Astrocyte (in vitro differentiated cells and primary cell): ENCODE measurements around the gene DIP2B. TPM values are rescaled to one million over a fixed set of nuclear protein-coding genes. Genes with fewer than 3 reads are reported as not detected.

ENCODE experiments used
- DNase-seq: peaks from one replicate; pipeline ENCODE4 v3.0.0-alpha.2; 2010; ENCODE audit warnings: low read depth
- FAIRE-seq: peaks from 2 replicates; lab custom pipeline; 2011; peaks lifted over from hg19 to GRCh38; lab: Jason Lieb, UNC
- H2AFZ ChIP-seq: 2 replicates; pipeline ENCODE4 v1.6.0; 2012; ENCODE audit warnings: low read depth, low read length, inconsistent platforms
- H3K27ac ChIP-seq: 2 replicates; pipeline ENCODE4 v1.5.1; 2011; ENCODE audit warnings: low read depth, low read length, inconsistent platforms
- H3K27me3 ChIP-seq: 2 replicates; pipeline ENCODE4 v1.6.0; 2011; ENCODE audit warnings: low read length, inconsistent platforms; ENCODE audit not compliant: insufficient read depth
- H3K36me3 ChIP-seq: 2 replicates; pipeline ENCODE4 v1.5.1; 2011; ENCODE audit warnings: low read length, inconsistent platforms; ENCODE audit not compliant: insufficient read depth
- H3K4me1 ChIP-seq: 2 replicates; pipeline ENCODE4 v1.5.1; 2011; ENCODE audit warnings: low read length, inconsistent platforms; ENCODE audit not compliant: insufficient read depth
- H3K4me2 ChIP-seq: 2 replicates; pipeline ENCODE4 v1.6.0; 2012; ENCODE audit warnings: low read length, inconsistent platforms
- H3K4me3 ChIP-seq: 2 replicates; pipeline ENCODE4 v1.5.1; 2011; ENCODE audit warnings: low read depth, mild to moderate bottlenecking, low read length, inconsistent platforms; ENCODE audit not compliant: insufficient read depth
- H3K79me2 ChIP-seq: 2 replicates; pipeline ENCODE4 v1.6.0; 2012; ENCODE audit warnings: mild to moderate bottlenecking, low read length, inconsistent platforms; ENCODE audit not compliant: insufficient read depth
- H3K9ac ChIP-seq: 2 replicates; pipeline ENCODE4 v1.6.0; 2012; ENCODE audit warnings: mild to moderate bottlenecking, low read length, inconsistent platforms
- H3K9me3 ChIP-seq: 2 replicates; pipeline ENCODE4 v1.5.1; 2012; ENCODE audit warnings: low read depth, mild to moderate bottlenecking, low read length, inconsistent platforms; ENCODE audit not compliant: insufficient read depth
- H4K20me1 ChIP-seq: 2 replicates; pipeline ENCODE4 v1.6.0; 2012; ENCODE audit warnings: low read length, inconsistent platforms; ENCODE audit not compliant: insufficient read depth
- H3K27ac Mint-ChIP-seq: one replicate; pipeline ENCODE4 v1.8.0; 2021; ENCODE audit warnings: mild to moderate bottlenecking, mixed read lengths; ENCODE audit not compliant: unreplicated experiment
- H3K27me3 Mint-ChIP-seq: one replicate; pipeline ENCODE4 v1.8.0; 2021; ENCODE audit warnings: low read depth, mixed read lengths; ENCODE audit not compliant: unreplicated experiment
- H3K36me3 Mint-ChIP-seq: one replicate; pipeline ENCODE4 v1.8.0; 2021; ENCODE audit warnings: low read depth, mixed read lengths; ENCODE audit not compliant: unreplicated experiment
- H3K4me1 Mint-ChIP-seq: one replicate; pipeline ENCODE4 v1.8.0; 2021; ENCODE audit warnings: low read depth, mixed read lengths; ENCODE audit not compliant: unreplicated experiment
- H3K4me3 Mint-ChIP-seq: one replicate; pipeline ENCODE4 v1.8.0; 2021; ENCODE audit warnings: mild to moderate bottlenecking, moderate library complexity, mixed read lengths; ENCODE audit not compliant: unreplicated experiment
- H3K9me3 Mint-ChIP-seq: one replicate; pipeline ENCODE4 v1.8.0; 2021; ENCODE audit warnings: mild to moderate bottlenecking, mixed read lengths; ENCODE audit not compliant: unreplicated experiment
- EZH2 ChIP-seq: IDR thresholded peaks from 2 replicates; pipeline ENCODE4 v1.6.1; 2012; ENCODE audit warnings: mild to moderate bottlenecking, low read length, inconsistent platforms; ENCODE audit not compliant: insufficient read depth
- total RNA-seq: library from RNA; stranded (reverse); gene quantifications from 2 replicates; pipeline ENCODE4 v1.2.1, GENCODE V29; 2021
- TF ChIP-seq, protein P1 (sequence below): IDR thresholded peaks from 2 replicates; pipeline ENCODE4 v1.5.1; 2011; ENCODE audit warnings: low read depth, mild to moderate bottlenecking, inconsistent platforms, low read length, moderate library complexity; ENCODE audit not compliant: insufficient read depth

Gene DIP2B
- total RNA-seq, 1 donor from 2014 or later, result 53.2 TPM

GRCh38 chr12:50530532-50530931 is 25.7 kb downstream of the DIP2B start:
- H3K27me3 Mint-ChIP-seq, result no peaks in the 10 kb centered on the region
- no peak overlapping the region for H3K27ac Mint-ChIP-seq
- no peak overlapping the region for H3K9ac ChIP-seq
- H3K9me3 ChIP-seq, result no peaks in the 10 kb centered on the region
- peaks cover 32% of the 10 kb centered on the region for H4K20me1 ChIP-seq
- H3K4me2 ChIP-seq, result no peak overlapping the region
- peaks cover 26% of the 10 kb centered on the region for H3K4me1 ChIP-seq
- TF ChIP-seq, protein P1, sequence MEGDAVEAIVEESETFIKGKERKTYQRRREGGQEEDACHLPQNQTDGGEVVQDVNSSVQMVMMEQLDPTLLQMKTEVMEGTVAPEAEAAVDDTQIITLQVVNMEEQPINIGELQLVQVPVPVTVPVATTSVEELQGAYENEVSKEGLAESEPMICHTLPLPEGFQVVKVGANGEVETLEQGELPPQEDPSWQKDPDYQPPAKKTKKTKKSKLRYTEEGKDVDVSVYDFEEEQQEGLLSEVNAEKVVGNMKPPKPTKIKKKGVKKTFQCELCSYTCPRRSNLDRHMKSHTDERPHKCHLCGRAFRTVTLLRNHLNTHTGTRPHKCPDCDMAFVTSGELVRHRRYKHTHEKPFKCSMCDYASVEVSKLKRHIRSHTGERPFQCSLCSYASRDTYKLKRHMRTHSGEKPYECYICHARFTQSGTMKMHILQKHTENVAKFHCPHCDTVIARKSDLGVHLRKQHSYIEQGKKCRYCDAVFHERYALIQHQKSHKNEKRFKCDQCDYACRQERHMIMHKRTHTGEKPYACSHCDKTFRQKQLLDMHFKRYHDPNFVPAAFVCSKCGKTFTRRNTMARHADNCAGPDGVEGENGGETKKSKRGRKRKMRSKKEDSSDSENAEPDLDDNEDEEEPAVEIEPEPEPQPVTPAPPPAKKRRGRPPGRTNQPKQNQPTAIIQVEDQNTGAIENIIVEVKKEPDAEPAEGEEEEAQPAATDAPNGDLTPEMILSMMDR, result no peak
- no peak for TF ChIP-seq EZH2
- no peak for FAIRE-seq
- peaks cover 22% of the 10 kb centered on the region for H3K4me1 Mint-ChIP-seq
- H3K9me3 Mint-ChIP-seq, result no peaks in the 10 kb centered on the region
- H3K4me3 ChIP-seq, result no peak overlapping the region
- H3K36me3 ChIP-seq, result no peaks in the 10 kb centered on the region
- H3K27me3 ChIP-seq, result no peaks in the 10 kb centered on the region
- no peak overlapping the region for H3K4me3 Mint-ChIP-seq
- DNase-seq, result no peak
- H2AFZ ChIP-seq, result no peak overlapping the region
- H3K36me3 Mint-ChIP-seq, result peaks cover 5% of the 10 kb centered on the region
- no peak overlapping the region for H3K27ac ChIP-seq
- H3K79me2 ChIP-seq, result peaks cover 73% of the 10 kb centered on the region

GRCh38 chr12:50533203-50533584 is 28.4 kb downstream of the DIP2B start:
- peak overlapping the region; percentile 75 for H3K4me2 ChIP-seq
- peaks cover 73% of the 10 kb centered on the region for H3K79me2 ChIP-seq
- Mint-ChIP-seq H3K4me1 (peaks cover 30% of the 10 kb centered on the region), H3K27ac (no peak overlapping the region), H3K4me3 (no peak overlapping the region), H3K36me3 (peaks cover 3% of the 10 kb centered on the region), H3K27me3 (no peaks in the 10 kb centered on the region), H3K9me3 (no peaks in the 10 kb centered on the region)
- H3K4me3 ChIP-seq, result no peak overlapping the region
- peaks cover 36% of the 10 kb centered on the region for H4K20me1 ChIP-seq
- no peak for TF ChIP-seq EZH2
- TF ChIP-seq, protein P1, result no peak
- no peaks in the 10 kb centered on the region for H3K27me3 ChIP-seq
- DNase-seq (no peak), FAIRE-seq (no peak)
- no peaks in the 10 kb centered on the region for H3K36me3 ChIP-seq
- H3K27ac ChIP-seq, result peak overlapping the region; percentile 82
- peak overlapping the region; percentile 39 for H3K9ac ChIP-seq
- no peak overlapping the region for H2AFZ ChIP-seq
- peaks cover 36% of the 10 kb centered on the region for H3K4me1 ChIP-seq
- H3K9me3 ChIP-seq, result no peaks in the 10 kb centered on the region

DNA sequence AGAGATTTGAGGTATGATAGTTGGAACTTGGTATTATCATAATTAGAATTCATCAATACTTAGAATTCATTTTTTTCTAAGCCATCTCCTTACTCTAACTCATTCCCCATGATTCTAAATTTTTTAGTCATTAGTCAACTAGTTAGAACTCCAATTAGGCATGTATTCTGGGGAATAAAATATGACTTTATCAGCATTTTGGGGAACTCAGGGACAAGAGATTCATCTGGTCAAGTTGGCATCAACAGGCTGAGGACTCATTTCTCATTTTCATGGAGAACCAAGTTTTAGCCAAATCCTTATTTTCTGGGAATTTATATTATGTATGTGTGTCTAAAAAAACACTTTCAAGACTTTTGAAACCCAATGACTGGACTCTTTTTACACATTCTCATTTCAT is 29.2 kb downstream of the DIP2B start:
- TF ChIP-seq EZH2, result no peak
- TF ChIP-seq, protein P1, result no peak
- Histone ChIP-seq H3K79me2 (peaks cover 74% of the 10 kb centered on the region), H3K27ac (peak overlapping the region; percentile 82), H3K4me2 (peak overlapping the region; percentile 11), H2AFZ (no peak overlapping the region), H3K9ac (no peak overlapping the region), H3K4me3 (no peak overlapping the region), H3K27me3 (no peaks in the 10 kb centered on the region), H3K9me3 (no peaks in the 10 kb centered on the region), H3K36me3 (no peaks in the 10 kb centered on the region), H4K20me1 (peaks cover 32% of the 10 kb centered on the region), H3K4me1 (peaks cover 36% of the 10 kb centered on the region)
- Mint-ChIP-seq H3K27me3 (no peaks in the 10 kb centered on the region), H3K27ac (no peak overlapping the region), H3K36me3 (peaks cover 3% of the 10 kb centered on the region), H3K4me1 (peaks cover 29% of the 10 kb centered on the region), H3K4me3 (no peak overlapping the region), H3K9me3 (no peaks in the 10 kb centered on the region)
- peak; percentile 29 for DNase-seq
- no peak for FAIRE-seq
